Right lung (tissue), 5 donors: ENCODE measurements around the gene PRDM7. TPM values are rescaled to one million over a fixed set of nuclear protein-coding genes. Genes with fewer than 3 reads are reported as not detected.
"Not testable (repeated sequence)": the region's sequence is repeated elsewhere in the genome, so short reads cannot be mapped to it uniquely, and the experiment has no call there.

ENCODE experiments used
- DNase-seq, 2 donors: peaks; one replicate each; pipeline ENCODE4 v3.0.0-alpha.2; 2013
- polyA plus RNA-seq, 5 donors: library from polyadenylated mRNA; unstranded; fragments of 120-200 nt; gene quantifications; one replicate each; pipeline versions ENCODE4 v1.2.1 to v1.2.3, GENCODE V29; 2013; ENCODE audit warnings: inconsistent platforms in 1 of 5, low replicate concordance in 1 of 5; ENCODE audit not compliant: insufficient read length in 5 of 5, insufficient read depth in 1 of 5

PRDM7 gene
- polyA plus RNA-seq, 5 donors, result 0.14 to 0.84 (median 0.33) TPM

DNA sequence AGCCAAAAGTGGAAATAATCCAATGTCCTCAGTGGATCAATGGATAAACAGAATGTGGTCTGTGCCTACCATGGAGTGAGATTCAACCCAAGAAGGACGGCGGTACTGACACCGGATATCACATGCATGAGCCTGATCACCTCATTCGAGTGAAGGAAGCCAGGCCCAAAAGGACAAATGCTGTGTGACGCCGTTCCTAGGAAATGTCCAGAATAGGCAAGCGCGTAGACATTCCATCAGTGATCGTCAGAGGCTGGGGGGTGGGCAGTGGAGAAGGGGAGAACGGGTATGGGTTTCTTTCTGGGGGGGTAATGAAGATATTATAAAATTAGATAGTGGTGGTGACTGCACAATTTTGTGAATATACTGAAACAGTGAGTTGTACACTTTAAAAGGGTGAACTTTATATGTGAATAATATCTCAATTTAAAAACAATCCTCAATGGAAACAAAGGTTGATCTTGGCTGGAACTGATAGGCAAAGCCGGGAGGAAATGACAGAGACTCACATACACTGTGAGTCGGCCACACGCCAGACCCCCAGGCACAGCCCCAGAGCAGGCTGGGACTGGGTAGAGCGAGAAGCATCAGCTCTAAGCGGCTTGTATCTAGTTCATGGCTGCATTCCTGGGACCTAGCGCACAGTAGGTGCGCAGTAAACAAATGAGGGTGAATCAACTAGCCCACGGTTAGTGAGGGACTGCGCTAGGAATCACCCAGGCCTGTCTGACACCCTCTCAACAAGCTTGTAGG lies 61.4 kb downstream of the PRDM7 start:
- DNase-seq, result no peak

DNA sequence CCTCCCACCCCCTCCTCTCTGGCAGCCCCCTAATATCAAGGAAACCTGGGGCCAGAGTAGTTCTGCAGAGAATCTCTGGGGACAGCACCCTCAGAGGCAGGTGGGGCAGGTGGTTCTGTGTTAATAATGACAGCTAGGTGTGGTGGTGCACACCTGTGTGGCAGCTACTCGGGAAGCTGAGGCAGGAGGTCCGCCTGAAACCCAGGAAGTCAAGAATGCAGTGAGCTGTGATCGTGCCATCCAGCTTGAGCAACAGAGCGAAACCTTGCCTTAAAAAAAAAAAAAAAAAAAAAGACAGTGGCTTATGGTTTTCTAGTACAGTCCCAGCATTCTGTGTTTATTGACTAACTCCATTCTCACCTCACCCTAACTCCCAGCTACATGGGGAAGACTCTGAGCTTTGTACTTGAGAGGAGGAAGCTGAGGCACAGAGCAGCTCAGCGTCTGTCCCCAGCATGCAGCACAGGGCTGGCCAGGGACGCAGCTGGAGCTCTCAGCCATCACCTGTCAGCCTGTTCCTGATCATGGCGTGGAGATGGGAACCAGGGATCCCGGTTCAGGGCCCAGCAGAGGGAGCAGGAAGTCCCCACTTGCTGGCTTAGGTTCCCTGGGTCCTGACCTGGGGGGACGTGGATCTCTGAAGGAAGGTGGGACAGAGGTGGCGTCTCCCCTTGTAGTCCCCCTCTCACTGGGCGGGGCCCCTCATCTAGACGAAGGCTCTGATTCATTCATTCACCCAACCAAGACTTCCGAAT lies 64.0 kb downstream of the PRDM7 start:
- no peak for DNase-seq

DNA sequence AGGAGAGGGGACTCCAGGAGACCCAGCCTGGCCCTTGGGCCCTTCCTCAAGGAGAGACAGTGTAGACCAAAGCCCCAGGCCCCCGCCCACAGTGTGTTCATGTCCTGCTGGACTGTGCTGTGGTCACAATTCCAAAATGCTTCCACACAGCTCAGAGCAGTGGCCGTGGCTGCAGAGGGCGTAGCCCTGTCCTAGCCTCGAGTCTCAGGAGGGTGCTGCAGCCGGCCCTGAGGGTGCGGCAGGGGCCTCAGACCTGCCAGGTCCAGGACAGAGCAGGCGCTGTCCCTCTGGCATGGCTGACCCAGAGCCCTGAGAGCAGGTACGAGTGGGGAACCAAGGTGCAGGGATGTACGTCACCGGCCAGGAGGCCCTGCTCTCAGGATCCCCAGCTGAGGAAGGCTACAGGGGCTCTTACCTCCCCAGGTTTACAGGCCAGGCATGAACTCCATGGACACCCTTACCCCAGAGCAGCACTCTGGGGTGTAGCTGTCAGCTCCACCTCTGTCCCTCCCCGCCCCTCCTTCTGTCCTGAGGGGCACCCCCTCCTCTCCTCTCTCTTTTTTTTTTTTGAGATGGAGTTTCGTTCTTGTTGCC lies 65.1 kb downstream of the PRDM7 start:
- DNase-seq, result no peak

DNA sequence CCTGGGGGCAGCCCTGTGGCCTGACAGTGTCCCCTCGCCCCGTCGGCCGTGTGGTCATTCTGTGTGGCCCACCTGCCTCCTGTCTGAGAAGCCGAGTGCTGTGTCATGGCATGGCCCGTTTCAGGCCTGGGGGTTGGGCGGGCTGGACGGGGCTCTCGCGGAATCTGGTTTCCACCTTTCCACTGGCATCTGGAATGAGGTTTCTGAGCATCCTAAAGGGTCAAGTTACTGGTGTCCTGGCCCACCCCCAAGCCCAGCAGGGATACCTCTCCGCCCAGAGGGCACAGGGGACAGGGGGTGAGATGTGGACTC lies 65.7 kb downstream of the PRDM7 start:
- no peak for DNase-seq

DNA sequence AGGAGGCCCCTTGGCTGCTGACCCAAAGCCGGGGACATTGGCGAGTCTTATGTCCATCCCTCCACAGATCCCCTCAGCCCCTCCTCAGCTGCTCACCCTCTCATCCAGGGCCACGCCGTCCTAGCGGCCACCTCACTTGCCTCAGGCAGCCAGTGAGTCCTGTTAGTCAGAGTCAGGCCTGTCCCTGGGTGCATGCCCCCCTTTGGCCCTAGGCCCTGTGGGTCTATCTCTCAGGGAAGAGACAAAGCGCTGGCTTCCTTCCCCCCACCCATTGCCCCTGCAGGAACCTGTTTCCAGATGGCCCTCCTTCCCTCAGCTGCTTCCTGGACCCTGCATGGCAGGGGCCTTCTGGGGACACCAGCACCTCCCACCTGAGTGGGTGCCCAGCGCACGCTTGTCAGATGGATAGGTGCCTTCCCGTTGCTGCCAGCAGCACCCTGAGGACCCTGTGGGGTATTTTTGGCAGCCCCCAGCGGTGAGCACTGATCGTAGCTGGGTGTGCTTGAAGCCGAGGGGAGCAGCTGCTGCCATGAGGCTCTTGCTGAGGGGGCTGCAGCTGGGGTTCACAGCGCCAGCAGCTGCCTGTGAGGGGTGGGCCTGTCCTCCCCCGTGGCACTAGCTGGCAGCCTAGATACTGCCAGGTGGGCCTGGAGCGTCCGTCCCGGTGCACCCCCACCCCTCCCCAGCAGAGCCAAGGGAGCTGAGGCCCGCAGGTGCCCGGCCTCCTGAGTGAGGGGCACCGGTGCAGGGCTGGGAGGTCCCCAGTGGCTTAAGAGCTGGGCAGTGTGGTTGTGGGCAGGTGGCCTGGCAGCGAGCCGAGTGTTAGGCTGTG lies 66.2 kb downstream of the PRDM7 start:
- no peak for DNase-seq

DNA sequence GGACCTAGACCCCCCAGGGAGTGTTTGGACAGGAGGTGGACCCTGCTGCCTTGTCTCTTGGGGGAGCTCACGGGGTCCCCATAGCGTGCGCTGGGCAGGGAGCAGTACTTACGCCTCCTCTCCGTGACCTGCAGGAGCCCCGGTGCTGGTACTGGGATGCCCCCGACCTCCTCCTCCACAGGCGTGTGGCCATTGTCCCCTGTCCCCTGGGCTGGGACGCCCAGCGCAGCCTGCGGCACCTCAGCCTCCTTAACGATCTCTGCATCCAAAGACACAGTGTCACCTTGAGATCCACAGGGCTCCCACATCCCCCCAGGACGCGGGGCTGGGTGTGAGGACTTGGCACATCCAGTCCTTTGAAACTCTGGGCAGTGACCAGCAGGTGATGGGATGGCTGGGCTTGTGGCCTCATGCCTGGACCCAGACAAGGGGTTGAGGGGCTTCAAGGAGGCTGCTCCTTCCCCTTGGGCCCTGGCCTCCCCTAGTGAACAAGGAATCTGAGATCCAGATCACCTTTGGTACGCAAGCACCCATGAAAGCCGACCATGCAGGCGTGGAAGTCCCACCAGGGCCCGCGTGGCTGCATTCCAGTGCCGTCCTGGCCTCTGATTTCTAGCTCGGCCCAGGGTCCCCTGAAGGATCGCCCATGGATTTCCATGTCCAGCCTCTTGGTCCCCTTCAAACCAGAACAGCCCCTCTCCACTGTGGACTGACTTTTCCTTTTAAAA lies 67.8 kb downstream of the PRDM7 start:
- DNase-seq, result no peak

DNA sequence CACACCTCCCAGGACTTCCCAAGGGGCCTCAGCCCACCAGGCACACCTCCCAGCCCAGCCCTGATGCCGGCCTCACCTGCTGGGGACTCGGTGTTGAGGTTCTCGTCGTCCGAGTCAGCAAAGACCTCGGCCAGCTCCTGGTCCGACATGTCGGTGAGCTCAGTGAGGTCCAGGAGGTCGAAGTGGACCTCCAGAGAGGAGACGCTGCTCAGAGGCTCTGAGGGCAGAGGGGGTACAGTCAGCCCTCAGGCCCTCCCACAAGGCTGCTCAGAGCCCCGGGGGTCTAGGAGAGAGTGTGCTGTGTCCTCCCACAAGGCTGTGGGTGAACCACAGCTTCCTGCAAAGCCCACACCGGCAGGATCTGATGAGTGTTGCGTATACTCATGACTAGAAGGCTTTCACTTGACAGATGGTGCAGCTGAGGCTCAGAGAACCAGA lies 68.4 kb downstream of the PRDM7 start:
- DNase-seq, result no peak

DNA sequence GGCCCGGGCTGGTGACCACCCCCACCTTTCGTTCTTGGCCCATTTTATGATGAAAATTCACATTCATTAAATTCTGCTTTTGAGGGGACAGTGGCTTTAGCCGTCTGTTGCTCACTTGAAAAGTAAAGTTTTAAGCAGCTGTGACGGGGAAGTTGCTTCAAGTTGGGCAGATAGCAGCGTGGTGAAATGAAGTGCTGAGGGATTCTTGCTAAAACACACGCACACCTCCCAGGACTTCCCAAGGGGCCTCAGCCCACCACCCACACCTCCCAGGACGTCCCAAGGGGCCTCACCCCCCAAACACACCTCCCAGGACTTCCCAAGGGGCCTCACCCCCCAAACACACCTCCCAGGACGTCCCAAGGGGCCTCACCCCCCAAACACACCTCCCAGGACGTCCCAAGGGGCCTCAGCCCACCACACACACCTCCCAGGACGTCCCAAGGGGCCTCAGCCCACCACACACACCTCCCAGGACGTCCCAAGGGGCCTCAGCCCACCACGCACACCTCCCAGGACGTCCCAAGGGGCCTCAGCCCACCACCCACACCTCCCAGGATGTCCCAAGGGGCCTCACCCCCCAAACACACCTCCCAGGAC lies 69.4 kb downstream of the PRDM7 start:
- DNase-seq, result not testable (repeated sequence)

DNA sequence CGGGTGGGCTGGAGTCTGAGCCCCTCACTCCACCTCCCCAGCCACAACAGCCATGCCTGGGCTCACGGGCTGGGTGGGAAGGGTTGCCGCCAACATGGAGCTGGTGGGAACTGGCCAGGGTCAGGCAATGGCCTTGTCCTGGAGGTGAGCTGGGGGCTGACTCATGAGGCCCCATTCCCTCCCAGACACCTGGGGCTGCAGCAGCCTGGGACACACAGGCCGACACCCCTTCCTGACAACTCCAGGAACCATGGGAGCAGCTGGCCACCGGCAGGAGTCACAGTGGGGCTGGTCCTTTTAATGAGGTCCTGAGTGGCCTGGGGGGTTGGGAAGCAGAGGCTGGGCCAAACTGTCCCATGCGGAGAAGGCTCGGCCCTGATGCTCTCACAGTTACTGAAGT lies 70.1 kb downstream of the PRDM7 start:
- no peak for DNase-seq

Other genes starting within 250 kb of the PRDM7 start
- gene SPIRE2, start 248.9 kb downstream of the PRDM7 start, polyA plus RNA-seq, result 10 to 100 TPM; 10.3 to 18.1 (median 11.4) TPM
- 100 to 1,000 TPM; 126 to 162 (median 151) TPM for gene TCF25, start 203.7 kb downstream of the PRDM7 start, polyA plus RNA-seq
- 1 to 10 TPM; 2.2 to 5.0 (median 3.7) TPM for gene MC1R, start 158.5 kb downstream of the PRDM7 start, polyA plus RNA-seq
- gene TUBB3, start 154.0 kb downstream of the PRDM7 start, polyA plus RNA-seq, result 10 to 100 TPM in 1 of 5 donors, 1 to 10 TPM in 4; 3.9 to 11.6 (median 5.9) TPM
- 10 to 100 TPM; 28.6 to 51.1 (median 33.9) TPM for gene DEF8, start 128.6 kb downstream of the PRDM7 start, polyA plus RNA-seq
- 10 to 100 TPM in 1 of 5 donors, 1 to 10 TPM in 4; 5.2 to 10.3 (median 7.8) TPM for gene DBNDD1, start 57.9 kb downstream of the PRDM7 start, polyA plus RNA-seq